Activated gamma-delta T cell treated with anti-CD3 and anti-CD28 coated beads, Interleukin-2, amount 50 U/mL, for 16 hours (primary cell): Measurements from ENCODE around the gene ADAMTS2.

ENCODE experiments used
- DNase-seq: peaks from one replicate; pipeline ENCODE4 v3.0.0-alpha.2; 2020; ENCODE audit warnings: low read depth

ADAMTS2 gene

GRCh38 chr5:179254638-179255271, 90.5 kb downstream of the ADAMTS2 start:
- no peak for DNase-seq

GRCh38 chr5:179253730-179254129, 91.5 kb downstream of the ADAMTS2 start:
- DNase-seq: no peak

GRCh38 chr5:179251276-179251969, 93.8 kb downstream of the ADAMTS2 start:
- no peak for DNase-seq

GRCh38 chr5:179250561-179251225, 94.6 kb downstream of the ADAMTS2 start:
- no peak for DNase-seq

GRCh38 chr5:179246227-179246626, 99.0 kb downstream of the ADAMTS2 start:
- no peak for DNase-seq

- no peak for DNase-seq
Measured at GRCh38 chr5:179245031-179245430, 100.2 kb downstream of the ADAMTS2 start.

- DNase-seq: no peak
Measured at GRCh38 chr5:179244044-179244443, 101.2 kb downstream of the ADAMTS2 start.

GRCh38 chr5:179243333-179243732, 101.9 kb downstream of the ADAMTS2 start:
- no peak for DNase-seq

GRCh38 chr5:179242676-179243075, 102.6 kb downstream of the ADAMTS2 start:
- no peak for DNase-seq

- no peak for DNase-seq
Measured at GRCh38 chr5:179241764-179242370, 103.4 kb downstream of the ADAMTS2 start.

GRCh38 chr5:179241175-179241574, 104.1 kb downstream of the ADAMTS2 start:
- no peak for DNase-seq

GRCh38 chr5:179240561-179240960, 104.7 kb downstream of the ADAMTS2 start:
- DNase-seq: no peak

- no peak for DNase-seq
Measured at GRCh38 chr5:179239256-179240135, 105.8 kb downstream of the ADAMTS2 start.

- DNase-seq: no peak
Measured at GRCh38 chr5:179238628-179238970, 106.7 kb downstream of the ADAMTS2 start.

- no peak for DNase-seq
Measured at GRCh38 chr5:179237770-179238627, 107.3 kb downstream of the ADAMTS2 start.

- no peak for DNase-seq
Measured at GRCh38 chr5:179235416-179236400, 109.6 kb downstream of the ADAMTS2 start.

- DNase-seq: no peak
Measured at GRCh38 chr5:179234563-179235135, 110.6 kb downstream of the ADAMTS2 start.

- DNase-seq: no peak
Measured at GRCh38 chr5:179233909-179234562, 111.2 kb downstream of the ADAMTS2 start.
